ENCODE data around the gene ZNF550.
"Not testable (repeated sequence)": the region's sequence is repeated elsewhere in the genome, so short reads cannot be mapped to it uniquely, and the experiment has no call there.

The ZNF550 gene

GRCh38 chr19:57527136-57527881 lies 32.4 kb downstream of the ZNF550 start, which contains the start of gene ZNF549:
TSS of gene ZNF549 (plus strand) at chr19:57527356. CDS start at chr19:57527574, 218 bp downstream.
- DNase-seq, result peak; percentile 86 to 89

GRCh38 chr19:57518021-57518420 lies 41.6 kb downstream of the ZNF550 start:
- DNase-seq, result not testable (repeated sequence)

GRCh38 chr19:57515255-57515654 lies 44.4 kb downstream of the ZNF550 start:
- DNase-seq, result no peak

GRCh38 chr19:57512845-57513244 lies 46.8 kb downstream of the ZNF550 start:
- peak in 1 of 2 donors; percentile 2 for DNase-seq

- no peak for DNase-seq
These were observed 48.2 kb downstream of the ZNF550 start for GRCh38 chr19:57511484-57511883.

GRCh38 chr19:57506163-57506562 lies 53.5 kb downstream of the ZNF550 start:
- no peak for DNase-seq

GRCh38 chr19:57500400-57500799 lies 59.3 kb downstream of the ZNF550 start:
- DNase-seq, result not testable (repeated sequence)

- DNase-seq, result peak; percentile 96
These were observed 59.8 kb downstream of the ZNF550 start, which contains the start of gene ZNF773 for GRCh38 chr19:57499680-57500395. TSS of gene ZNF773 (plus strand) at chr19:57499938. CDS start at chr19:57500081, 143 bp downstream.

GRCh38 chr19:57499332-57499679 lies 60.4 kb downstream of the ZNF550 start:
- not testable (repeated sequence) for DNase-seq

GRCh38 chr19:57488299-57488644 lies 71.4 kb downstream of the ZNF550 start:
- not testable (repeated sequence) for DNase-seq

- peak; percentile 94 for DNase-seq
These were observed 72.0 kb downstream of the ZNF550 start, which contains the start of gene ZNF419 for GRCh38 chr19:57487477-57488298. TSS of gene ZNF419 (plus strand) at chr19:57487750. CDS start at chr19:57487951, 201 bp downstream.
